ENCODE data around the gene MEOX1.

DNA sequence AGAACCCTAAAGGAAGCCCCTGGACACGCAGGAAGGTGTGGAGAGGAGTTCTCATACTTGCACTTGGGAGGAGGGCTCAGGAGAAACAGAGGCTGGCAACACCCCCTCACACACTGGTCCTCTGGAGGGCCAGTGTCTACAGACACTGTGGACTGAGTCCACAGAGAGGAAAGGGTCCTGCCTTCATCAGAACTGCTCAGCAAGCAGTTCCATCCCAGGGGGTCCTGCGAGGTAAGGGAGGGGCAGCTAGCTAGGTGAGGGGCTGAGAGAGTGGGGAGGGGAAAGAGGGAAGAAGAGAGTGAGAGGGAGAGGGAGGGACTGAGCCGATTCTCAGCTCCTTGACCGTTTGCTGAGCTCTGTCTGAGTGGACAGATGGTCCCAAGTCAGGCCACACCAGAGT is 17.7 kb upstream of the MEOX1 start:
- TF ChIP-seq CREB1 (CRISPR knock-in tag; IDR thresholded peaks at IDR 0.05): no peak
- TF ChIP-seq, protein P1, sequence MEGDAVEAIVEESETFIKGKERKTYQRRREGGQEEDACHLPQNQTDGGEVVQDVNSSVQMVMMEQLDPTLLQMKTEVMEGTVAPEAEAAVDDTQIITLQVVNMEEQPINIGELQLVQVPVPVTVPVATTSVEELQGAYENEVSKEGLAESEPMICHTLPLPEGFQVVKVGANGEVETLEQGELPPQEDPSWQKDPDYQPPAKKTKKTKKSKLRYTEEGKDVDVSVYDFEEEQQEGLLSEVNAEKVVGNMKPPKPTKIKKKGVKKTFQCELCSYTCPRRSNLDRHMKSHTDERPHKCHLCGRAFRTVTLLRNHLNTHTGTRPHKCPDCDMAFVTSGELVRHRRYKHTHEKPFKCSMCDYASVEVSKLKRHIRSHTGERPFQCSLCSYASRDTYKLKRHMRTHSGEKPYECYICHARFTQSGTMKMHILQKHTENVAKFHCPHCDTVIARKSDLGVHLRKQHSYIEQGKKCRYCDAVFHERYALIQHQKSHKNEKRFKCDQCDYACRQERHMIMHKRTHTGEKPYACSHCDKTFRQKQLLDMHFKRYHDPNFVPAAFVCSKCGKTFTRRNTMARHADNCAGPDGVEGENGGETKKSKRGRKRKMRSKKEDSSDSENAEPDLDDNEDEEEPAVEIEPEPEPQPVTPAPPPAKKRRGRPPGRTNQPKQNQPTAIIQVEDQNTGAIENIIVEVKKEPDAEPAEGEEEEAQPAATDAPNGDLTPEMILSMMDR (IDR thresholded peaks at IDR 0.05): no peak
- TF ChIP-seq GABPB1 (CRISPR knock-in tag; IDR thresholded peaks at IDR 0.05): no peak
- TF ChIP-seq ZBTB21 (CRISPR knock-in tag; IDR thresholded peaks at IDR 0.05; ENCODE audit: borderline replicate concordance): no peak
- TF ChIP-seq MAX (CRISPR knock-in tag; IDR thresholded peaks at IDR 0.05): no peak
